ENCODE measurements around the gene DMBT1.

DMBT1 gene

GRCh38 chr10:122674781-122675180 is 114.2 kb downstream of the DMBT1 start:
- no peaks in the 10 kb centered on the region for H3K4me1 ChIP-seq (ENCODE audit: low read length)
- TF ChIP-seq EZH2phosphoT487 (IDR thresholded peaks at IDR 0.05; ENCODE audit: low read depth): no peak
- TF ChIP-seq CTCF (IDR thresholded peaks at IDR 0.05; ENCODE audit: low read depth, low read length): no peak
- no peaks in the 10 kb centered on the region for H3K9me3 ChIP-seq (ENCODE audit: insufficient read depth, low read length)
- H3K4me2 ChIP-seq (ENCODE audit: low read length): no peak overlapping the region
- no peaks in the 10 kb centered on the region for H3K79me2 ChIP-seq (ENCODE audit: low read length)
- H3K27ac ChIP-seq (ENCODE audit: low read length): no peak overlapping the region
- no peaks in the 10 kb centered on the region for H4K20me1 ChIP-seq (ENCODE audit: insufficient read depth, low read length)
- no peak overlapping the region for H3K4me3 ChIP-seq (ENCODE audit: low read length)
- H3K36me3 ChIP-seq (replicated peaks; ENCODE audit: low read depth, low read length): no peaks in the 10 kb centered on the region
- no peak overlapping the region for H2AFZ ChIP-seq (ENCODE audit: low read depth, low read length)
- H3K9ac ChIP-seq (ENCODE audit: low read length): no peak overlapping the region
- H3K27me3 ChIP-seq (ENCODE audit: low read depth, low read length): no peaks in the 10 kb centered on the region

- Histone ChIP-seq H3K4me3 (ENCODE audit: low read length) (no peak overlapping the region), H3K36me3 (replicated peaks; ENCODE audit: low read depth, low read length) (no peaks in the 10 kb centered on the region), H4K20me1 (ENCODE audit: insufficient read depth, low read length) (no peaks in the 10 kb centered on the region), H3K27ac (ENCODE audit: low read length) (no peak overlapping the region), H3K9me3 (ENCODE audit: insufficient read depth, low read length) (no peaks in the 10 kb centered on the region), H2AFZ (ENCODE audit: low read depth, low read length) (no peak overlapping the region), H3K4me1 (ENCODE audit: low read length) (no peaks in the 10 kb centered on the region), H3K27me3 (ENCODE audit: low read depth, low read length) (no peaks in the 10 kb centered on the region), H3K79me2 (ENCODE audit: low read length) (no peaks in the 10 kb centered on the region), H3K4me2 (ENCODE audit: low read length) (no peak overlapping the region), H3K9ac (ENCODE audit: low read length) (no peak overlapping the region)
- TF ChIP-seq CTCF (IDR thresholded peaks at IDR 0.05; ENCODE audit: low read depth, low read length) (no peak), EZH2phosphoT487 (IDR thresholded peaks at IDR 0.05; ENCODE audit: low read depth) (no peak)
Measured at GRCh38 chr10:122675278-122675677, 114.7 kb downstream of the DMBT1 start.

GRCh38 chr10:122678266-122678665 is 117.7 kb downstream of the DMBT1 start:
- no peak overlapping the region for H2AFZ ChIP-seq (ENCODE audit: low read depth, low read length)
- H3K27me3 ChIP-seq (ENCODE audit: low read depth, low read length): peaks cover 3% of the 10 kb centered on the region; the same call in 1 of the 2 replicates
- no peaks in the 10 kb centered on the region for H3K36me3 ChIP-seq (replicated peaks; ENCODE audit: low read depth, low read length)
- H3K27ac ChIP-seq (ENCODE audit: low read length): no peak overlapping the region
- H3K9ac ChIP-seq (ENCODE audit: low read length): no peak overlapping the region
- H3K4me1 ChIP-seq (ENCODE audit: low read length): no peaks in the 10 kb centered on the region
- H3K9me3 ChIP-seq (ENCODE audit: insufficient read depth, low read length): no peaks in the 10 kb centered on the region
- H4K20me1 ChIP-seq (ENCODE audit: insufficient read depth, low read length): no peaks in the 10 kb centered on the region
- TF ChIP-seq CTCF (IDR thresholded peaks at IDR 0.05; ENCODE audit: low read depth, low read length): no peak
- no peak for TF ChIP-seq EZH2phosphoT487 (IDR thresholded peaks at IDR 0.05; ENCODE audit: low read depth)
- no peak overlapping the region for H3K4me3 ChIP-seq (ENCODE audit: low read length)
- H3K79me2 ChIP-seq (ENCODE audit: low read length): no peaks in the 10 kb centered on the region
- no peak overlapping the region for H3K4me2 ChIP-seq (ENCODE audit: low read length)

GRCh38 chr10:122682522-122682921 is 122.0 kb downstream of the DMBT1 start:
- H3K9me3 ChIP-seq (ENCODE audit: insufficient read depth, low read length): no peaks in the 10 kb centered on the region
- no peaks in the 10 kb centered on the region for H3K36me3 ChIP-seq (replicated peaks; ENCODE audit: low read depth, low read length)
- no peaks in the 10 kb centered on the region for H3K4me1 ChIP-seq (ENCODE audit: low read length)
- no peak overlapping the region for H2AFZ ChIP-seq (ENCODE audit: low read depth, low read length)
- H3K4me2 ChIP-seq (ENCODE audit: low read length): no peak overlapping the region
- no peak overlapping the region for H3K9ac ChIP-seq (ENCODE audit: low read length)
- H4K20me1 ChIP-seq (ENCODE audit: insufficient read depth, low read length): no peaks in the 10 kb centered on the region
- no peak overlapping the region for H3K4me3 ChIP-seq (ENCODE audit: low read length)
- H3K27ac ChIP-seq (ENCODE audit: low read length): no peak overlapping the region
- TF ChIP-seq EZH2phosphoT487 (IDR thresholded peaks at IDR 0.05; ENCODE audit: low read depth) (no peak), CTCF (IDR thresholded peaks at IDR 0.05; ENCODE audit: low read depth, low read length) (no peak)
- H3K79me2 ChIP-seq (ENCODE audit: low read length): no peaks in the 10 kb centered on the region
- H3K27me3 ChIP-seq (ENCODE audit: low read depth, low read length): peaks cover 9% of the 10 kb centered on the region; the same call in 1 of the 2 replicates

All from OCI-LY3 (cell line).